Fibroblast of skin of right biceps (primary cell): Measurements from ENCODE around the gene AJAP1.

Experiments used
- DNase-seq: peaks from one replicate; pipeline ENCODE4 v3.0.0-alpha.2; 2013

The AJAP1 gene

GRCh38 chr1:4778056-4778455 lies 123.6 kb downstream of the AJAP1 start:
- no peak for DNase-seq

GRCh38 chr1:4781646-4782045 lies 127.2 kb downstream of the AJAP1 start:
- DNase-seq = no peak

- no peak for DNase-seq
Observed at GRCh38 chr1:4784761-4785160, 130.4 kb downstream of the AJAP1 start.

GRCh38 chr1:4786055-4786454 lies 131.6 kb downstream of the AJAP1 start:
- DNase-seq = no peak

GRCh38 chr1:4787551-4787950 lies 133.1 kb downstream of the AJAP1 start:
- no peak for DNase-seq

GRCh38 chr1:4792565-4792964 lies 138.2 kb downstream of the AJAP1 start:
- no peak for DNase-seq

GRCh38 chr1:4794020-4794780 lies 139.8 kb downstream of the AJAP1 start:
- no peak for DNase-seq

GRCh38 chr1:4796161-4797015 lies 142.0 kb downstream of the AJAP1 start:
- no peak for DNase-seq

- DNase-seq = no peak
Observed at GRCh38 chr1:4797016-4797410, 142.6 kb downstream of the AJAP1 start.

GRCh38 chr1:4797429-4797828 lies 143.0 kb downstream of the AJAP1 start:
- DNase-seq = no peak

GRCh38 chr1:4801192-4801924 lies 146.9 kb downstream of the AJAP1 start:
- no peak for DNase-seq

GRCh38 chr1:4802024-4802423 lies 147.6 kb downstream of the AJAP1 start:
- no peak for DNase-seq

GRCh38 chr1:4803335-4803734 lies 148.9 kb downstream of the AJAP1 start:
- no peak for DNase-seq

- DNase-seq = no peak
Observed at GRCh38 chr1:4805987-4806386, 151.6 kb downstream of the AJAP1 start.

GRCh38 chr1:4820543-4820942 lies 166.1 kb downstream of the AJAP1 start:
- no peak for DNase-seq

GRCh38 chr1:4825800-4826450 lies 171.5 kb downstream of the AJAP1 start:
- peak; percentile 55 for DNase-seq

- no peak for DNase-seq
Observed at GRCh38 chr1:4830707-4831106, 176.3 kb downstream of the AJAP1 start.

GRCh38 chr1:4836574-4836973 lies 182.2 kb downstream of the AJAP1 start:
- no peak for DNase-seq

- no peak for DNase-seq
Observed at GRCh38 chr1:4837031-4837600, 182.7 kb downstream of the AJAP1 start.

- DNase-seq = no peak
Observed at GRCh38 chr1:4837752-4838151, 183.3 kb downstream of the AJAP1 start.

GRCh38 chr1:4838231-4838630 lies 183.8 kb downstream of the AJAP1 start:
- DNase-seq = no peak
